DMS114 treated with DMSO at 0.1 percent for 48 hours (cell line): Measurements from ENCODE around the gene NDFIP2.
"Not testable (repeated sequence)": the region's sequence is repeated elsewhere in the genome, so short reads cannot be mapped to it uniquely, and the experiment has no call there.

Experiments used
- DNase-seq: peaks from one replicate; lab custom pipeline; 2025; ENCODE audit not compliant: unreplicated experiment; lab: John Stamatoyannopoulos, UW

The NDFIP2 gene

DNA sequence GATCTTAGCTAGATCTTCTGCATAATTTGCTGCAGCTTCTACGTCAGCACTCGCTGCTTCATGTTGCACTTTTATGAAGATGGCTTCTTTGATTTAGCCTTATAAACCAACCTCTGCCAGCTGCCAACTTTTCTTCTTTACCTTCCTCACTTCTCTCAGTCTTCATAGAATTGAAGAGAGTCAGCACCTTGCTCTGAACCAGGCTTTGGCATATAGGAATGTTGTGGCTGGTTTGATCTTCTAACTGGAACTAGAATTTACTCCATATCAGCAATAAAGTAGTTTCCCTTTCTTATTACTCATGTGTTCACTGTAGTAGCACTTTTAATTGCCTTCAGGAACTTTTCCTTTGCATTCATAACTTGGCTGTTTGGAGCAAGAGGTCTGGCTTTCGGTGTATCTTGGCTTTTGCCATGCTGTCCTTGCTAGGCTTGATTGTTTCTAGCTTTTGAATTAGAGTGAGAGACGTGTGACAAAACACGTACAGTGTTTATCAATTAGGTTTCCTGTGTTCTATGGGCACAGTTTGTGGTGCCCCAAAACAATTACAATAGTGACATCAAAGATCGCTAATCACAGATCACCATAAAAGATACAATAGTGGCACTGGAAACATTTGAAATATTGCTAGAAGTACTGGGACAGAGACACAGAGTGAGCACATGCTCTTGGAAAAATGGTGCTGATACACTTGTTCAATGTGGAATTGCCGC, 50.7 kb downstream of the NDFIP2 start:
- DNase-seq = no peak

DNA sequence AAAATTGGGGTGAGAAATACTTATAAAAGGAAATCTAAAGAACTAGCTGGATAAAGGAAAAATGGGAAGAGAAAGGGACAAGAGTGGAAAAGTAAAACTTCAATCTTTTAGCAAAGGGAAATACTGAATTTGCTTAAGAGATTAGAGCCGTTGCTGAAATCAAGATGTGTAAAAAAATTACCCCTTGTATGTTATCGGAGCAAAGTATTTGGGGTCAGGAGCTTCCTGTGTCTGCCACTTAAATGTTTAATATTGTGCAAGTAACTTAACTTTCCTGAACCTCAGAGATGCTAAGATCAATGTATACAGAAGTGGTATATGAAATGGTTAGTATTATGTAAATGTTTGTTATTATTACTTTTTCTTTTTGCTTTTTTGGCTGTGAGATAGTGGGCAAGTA, 51.6 kb downstream of the NDFIP2 start:
- DNase-seq = no peak

DNA sequence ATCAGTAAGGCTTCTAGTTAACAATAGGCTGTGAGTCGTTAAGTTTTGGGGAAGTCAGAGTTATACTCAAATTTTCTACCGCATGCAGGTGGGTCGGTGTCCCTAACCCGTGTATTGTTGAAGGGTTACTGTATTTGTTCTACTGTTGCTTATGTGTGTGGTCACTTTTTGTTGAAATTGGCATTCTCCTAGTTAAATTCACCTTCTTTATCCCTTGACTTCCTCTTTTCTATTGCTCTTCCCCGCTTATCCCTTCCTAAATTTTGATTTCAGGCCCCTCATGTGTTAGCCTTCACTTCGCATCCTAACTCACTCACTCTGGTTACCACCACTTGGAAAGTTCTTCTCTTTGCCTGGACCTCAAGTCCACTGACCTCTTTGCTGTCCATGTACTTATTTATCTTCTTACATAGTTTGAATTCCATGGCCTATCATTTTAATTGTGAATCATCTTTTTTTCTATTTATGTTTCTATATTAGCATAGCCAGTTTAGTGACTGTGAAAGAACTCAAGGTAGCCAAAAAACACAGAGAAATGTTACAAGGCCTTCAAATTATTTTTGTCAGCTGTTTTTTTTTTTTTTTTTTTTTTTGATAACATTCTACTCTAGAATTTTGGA, 52.9 kb downstream of the NDFIP2 start:
- DNase-seq = no peak

DNA sequence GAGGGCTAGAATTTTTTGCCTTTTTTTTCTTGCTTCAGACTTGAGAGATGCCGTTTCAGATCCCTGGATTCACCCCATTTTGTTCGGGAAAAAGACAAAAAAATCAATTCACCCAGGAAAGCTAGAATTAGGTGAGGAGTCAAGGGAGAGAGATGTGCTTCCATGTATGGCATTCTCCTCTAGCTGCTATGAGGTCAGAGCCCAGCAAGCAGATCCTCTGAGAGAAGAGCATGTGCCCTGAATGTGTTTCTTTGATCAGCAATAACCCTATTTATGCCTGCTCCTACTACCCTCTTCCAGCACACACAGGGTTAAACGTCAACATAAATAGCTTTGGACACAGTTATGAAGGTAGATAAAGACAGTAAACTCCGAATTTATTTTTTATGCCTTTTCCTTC, 53.6 kb downstream of the NDFIP2 start:
- no peak for DNase-seq

DNA sequence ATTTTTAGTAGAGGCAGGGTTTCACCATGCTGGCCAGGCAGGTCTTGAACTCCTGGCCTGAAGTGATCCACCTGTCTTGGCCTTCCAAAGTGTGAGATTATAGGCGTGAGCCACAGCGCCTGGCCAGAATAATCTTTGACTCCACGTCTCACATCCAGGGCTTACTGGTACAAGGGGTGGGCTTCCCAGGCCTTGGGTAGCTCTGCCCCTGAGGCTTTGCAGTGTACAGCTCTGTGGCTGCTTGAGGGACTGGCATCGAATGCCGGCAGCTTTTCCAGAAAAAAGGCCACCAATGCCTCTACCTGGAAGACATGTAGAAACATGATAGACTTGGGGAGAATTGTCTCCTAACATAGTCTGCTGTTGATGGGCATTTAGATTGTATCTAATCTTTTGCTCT, 57.8 kb downstream of the NDFIP2 start:
- DNase-seq = no peak

DNA sequence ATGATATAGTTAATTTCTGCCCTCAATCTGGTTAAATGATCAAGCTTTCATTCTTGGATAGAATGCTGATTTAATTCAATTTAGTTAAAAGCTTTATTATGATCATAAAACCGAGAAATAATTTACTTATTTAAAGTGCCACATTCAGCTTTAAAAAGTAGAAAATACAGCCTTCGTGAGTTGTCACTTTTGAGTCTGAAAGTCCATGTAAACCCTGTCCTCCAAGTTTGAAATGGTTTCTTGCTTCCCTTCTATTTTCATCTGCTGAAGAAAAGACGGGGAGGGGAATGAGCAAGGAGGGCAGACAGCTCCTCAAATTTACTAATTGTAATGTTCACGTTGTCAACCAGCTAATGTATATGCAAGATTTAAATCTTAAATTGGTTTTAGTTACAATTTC, 59.5 kb downstream of the NDFIP2 start:
- no peak for DNase-seq

DNA sequence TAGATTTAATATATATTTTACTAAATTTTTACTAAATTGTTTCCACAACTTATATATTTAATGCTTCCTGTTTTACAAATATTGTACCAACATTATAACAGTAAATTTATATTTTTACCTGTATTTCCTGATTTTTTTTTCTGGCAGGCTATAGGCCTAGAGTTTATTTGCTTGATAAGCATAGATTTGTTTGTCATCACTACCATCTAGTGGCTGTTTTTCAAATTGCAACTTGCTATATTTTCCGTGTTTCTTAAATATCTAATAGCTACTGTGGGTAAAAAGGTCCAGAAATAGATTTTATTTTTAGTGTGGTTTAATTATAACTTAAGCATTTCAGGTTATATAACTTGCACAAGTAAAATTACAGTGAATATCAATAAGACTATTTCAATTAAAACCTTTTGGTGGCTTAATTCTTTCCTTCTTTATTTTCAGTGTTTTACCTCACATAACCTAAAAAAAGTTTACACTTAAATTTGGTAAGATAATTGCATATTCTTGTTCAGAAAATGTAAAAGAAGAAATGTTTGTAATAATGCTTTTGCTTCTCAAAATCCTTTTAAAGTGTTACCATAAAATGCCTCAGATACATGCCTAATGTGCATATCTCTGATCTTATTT, 60.6 kb downstream of the NDFIP2 start:
- DNase-seq = peak; percentile 46

DNA sequence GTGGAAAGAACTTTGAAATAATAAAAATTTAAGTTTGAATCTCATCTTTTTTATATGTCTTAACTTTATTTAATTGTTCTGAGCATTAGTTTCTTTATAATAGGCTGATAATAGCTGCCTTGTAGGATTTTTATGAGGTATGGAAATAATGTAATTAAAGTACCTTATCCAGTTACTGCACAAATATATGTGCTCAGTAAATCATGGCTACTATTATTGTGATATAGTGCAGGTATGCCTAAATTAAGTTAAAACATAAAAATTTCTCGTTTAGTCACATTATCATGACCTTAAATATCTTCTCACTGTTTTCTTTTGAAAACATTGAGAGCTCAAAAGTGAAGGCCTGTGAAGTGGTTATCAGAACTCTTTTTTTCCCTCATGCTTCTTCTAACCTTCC, 62.9 kb downstream of the NDFIP2 start:
- no peak for DNase-seq

DNA sequence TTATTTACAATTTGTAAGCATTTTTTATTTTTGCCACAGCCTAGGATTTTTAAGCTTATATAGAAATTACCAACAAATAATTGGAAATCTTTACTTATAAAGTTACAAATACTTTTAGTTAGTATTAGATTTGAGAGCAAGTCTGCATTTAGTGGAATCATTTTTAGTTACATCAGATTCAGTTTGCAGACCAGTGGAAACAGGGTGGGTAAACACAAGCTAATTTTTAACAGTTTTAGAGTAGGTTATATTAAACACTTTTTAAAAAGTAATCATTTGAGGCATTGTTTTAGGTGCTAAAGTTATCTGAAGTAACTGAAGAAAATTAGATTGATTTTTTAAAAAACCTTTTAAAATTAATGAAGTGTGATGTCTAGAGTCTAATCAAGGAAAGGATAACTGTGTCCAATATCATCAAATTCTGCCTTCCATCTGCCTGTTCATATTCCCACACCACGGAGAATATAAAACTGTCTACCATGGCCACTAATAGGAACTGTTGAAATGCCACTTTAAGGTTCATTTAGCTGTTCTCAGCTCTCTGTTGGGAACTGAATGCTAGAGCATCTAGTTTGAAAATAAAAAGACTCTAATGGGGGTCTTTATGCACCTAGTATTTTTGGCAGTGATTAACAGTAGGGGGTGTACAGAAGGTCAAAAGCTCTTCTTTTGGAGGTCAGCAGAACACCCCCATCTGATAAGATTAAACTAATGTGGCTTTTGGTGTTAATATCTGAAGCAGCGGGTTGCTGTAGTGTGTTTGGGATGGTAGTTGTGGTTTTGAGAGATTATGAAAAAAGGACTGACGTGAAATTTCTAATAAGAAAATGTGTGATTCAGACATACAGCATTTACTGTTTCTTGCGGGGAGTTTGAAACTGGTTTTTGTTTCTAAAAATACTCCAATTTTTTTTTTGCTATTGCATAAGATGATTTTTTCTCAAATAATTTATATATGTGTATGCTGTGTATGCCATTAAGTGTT, 66.5 kb downstream of the NDFIP2 start:
- DNase-seq = no peak

DNA sequence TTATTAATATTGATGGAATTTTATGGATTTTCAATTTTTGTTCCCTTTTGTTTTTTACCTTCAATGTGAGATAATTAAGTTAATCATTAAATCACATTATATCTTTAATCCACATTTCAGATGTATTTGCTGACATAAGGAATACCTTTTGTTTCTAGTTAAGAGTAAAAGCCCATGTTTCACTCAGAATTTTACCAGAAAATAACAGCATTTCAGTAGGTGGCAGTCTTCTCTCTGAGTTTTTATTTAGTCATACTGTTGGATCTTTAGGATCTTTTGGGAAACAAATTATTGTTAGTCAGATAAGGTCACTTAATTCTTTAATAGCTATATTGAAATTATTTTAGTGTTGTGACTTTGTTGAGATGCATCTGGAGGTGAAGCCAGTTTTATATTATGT, 67.9 kb downstream of the NDFIP2 start:
- DNase-seq = no peak

DNA sequence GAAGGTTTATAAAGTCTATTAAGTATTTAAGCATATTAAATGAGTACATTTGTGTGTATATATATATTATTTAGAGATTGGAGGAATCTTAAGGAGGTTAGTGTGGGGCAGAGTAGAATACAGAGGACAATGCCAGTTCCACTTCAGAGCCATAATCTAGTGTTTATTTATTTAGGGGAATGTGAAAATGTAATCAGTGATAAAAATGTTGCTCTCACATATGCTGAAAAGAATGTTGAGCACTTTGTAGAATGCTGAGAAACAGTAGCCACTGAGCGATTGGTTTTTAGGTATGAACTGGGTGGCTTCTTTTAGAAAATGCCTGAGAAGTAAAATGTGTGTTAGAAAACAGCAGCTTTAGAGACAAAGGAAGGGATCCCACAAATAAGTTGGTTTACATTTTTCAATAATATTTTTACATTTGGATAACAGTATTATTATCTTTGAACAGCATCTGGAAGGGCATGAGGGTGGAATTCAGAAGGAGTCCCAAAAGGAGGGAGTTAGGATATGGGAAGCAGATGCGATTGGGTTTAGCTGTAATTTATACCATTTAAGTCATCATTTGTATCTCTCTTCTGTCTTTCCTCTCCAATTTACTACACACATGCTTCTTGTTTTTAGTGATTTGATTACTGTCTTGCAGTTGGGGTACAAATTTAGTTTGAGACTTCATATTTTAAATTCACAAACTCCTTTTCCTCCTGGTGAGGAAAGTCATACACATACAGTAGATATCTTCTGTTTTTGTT, 68.6 kb downstream of the NDFIP2 start:
- no peak for DNase-seq

DNA sequence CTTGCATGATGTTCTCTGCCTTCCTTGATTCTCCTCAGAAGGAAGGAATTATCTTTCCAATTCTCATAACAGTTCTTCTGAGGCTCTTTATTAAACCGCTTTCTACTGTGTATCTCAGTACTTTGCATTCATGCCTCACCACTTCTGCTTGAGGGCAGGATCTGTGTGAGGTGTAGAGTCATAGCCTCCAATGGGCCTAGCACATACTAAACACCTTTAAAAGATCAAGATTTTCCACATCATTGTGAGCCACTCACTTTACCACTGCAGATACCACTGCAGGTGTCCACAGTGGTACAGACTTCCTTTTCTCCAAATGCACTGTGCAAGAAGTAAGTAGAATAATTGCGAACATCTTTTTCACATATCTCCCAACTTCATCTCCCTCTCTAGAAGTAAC, 76.7 kb downstream of the NDFIP2 start:
- DNase-seq = no peak

DNA sequence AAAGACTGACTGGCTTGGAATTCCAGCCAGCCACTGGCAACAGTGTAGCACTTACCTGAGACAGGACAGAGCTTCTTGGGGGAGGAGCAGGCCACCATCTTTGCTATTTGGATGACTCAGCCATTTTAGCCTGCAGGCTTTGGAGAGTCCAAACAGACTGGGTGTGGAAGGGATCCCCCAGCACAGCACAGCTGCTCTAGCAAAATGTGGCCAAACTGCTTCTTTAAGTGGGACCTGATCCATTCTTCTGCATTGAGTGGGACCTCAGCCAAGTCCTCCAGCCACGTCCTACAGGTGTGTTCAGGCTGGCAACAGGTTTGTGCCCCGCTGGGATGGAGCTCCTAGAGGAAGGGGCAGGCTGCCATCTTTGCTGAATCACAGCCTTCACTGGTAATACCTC, 80.0 kb downstream of the NDFIP2 start:
- DNase-seq = no peak

DNA sequence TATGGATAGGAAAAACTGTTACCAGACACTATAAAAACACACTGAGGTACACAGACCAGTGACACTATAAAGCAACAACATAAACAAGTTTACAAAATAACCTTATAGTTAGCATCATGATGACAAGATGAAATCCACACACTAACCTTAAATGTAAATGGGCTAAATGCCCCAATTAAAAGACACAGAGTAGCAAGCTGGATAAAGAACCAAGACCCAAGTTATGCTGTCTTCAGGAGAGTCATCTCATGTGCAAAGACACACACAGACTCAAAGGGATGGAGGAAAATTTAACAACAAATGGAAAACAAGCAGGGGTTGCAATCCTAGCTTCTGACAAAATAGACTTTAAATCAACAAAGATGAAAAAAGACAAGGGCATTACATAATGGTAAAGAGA, 81.6 kb downstream of the NDFIP2 start:
- no peak for DNase-seq

DNA sequence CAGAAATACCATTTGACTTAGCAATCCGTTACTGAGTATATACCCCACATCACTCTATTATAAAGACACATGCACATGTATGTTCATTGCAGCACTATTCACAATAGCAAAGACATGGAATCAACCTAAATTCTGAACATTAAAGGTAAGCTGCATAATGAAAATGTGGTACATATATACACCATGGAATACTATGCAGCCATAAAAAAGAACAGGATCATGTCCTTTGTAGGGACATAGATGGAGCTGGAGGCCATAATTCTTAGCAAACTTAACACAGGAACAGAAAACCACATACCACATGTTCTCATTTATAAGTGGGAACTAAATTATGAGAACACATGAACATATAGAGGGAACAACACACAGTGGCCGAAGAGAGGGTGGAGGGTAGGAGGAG, 85.2 kb downstream of the NDFIP2 start:
- no peak for DNase-seq

DNA sequence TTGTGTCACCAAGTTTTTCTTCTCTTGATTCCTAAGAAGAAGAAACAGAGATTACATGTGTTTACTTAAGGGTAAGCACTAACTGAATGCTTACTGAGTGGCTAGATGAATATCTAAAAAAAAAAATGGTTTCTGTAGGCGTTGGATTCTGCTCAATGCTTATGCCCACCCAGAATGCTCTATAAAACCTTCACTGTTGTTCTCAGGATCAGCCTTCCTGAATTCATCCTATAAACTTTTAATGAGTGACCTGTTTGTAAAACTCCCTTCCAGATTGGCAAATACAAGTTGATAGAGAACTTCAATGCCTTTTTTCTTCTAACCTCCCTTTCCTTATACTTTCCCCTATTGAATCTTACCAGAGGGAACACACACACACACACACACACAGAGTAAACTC, 90.2 kb downstream of the NDFIP2 start:
- no peak for DNase-seq

DNA sequence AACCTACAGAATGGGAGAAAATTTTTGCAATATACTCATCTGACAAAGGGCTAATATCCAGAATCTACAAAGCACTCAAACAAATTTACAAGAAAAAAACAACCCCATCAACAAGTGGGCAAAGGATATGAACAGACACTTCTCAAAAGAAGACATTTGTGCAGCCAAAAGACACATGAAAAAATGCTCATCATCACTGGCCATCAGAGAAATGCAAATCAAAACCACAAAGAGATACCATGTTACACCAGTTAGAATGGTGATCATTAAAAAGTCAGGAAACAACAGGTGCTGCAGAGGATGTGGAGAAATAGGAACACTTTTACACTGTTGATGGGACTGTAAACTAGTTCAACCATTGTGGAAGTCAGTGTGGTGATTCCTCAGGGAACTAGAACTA, 92.9 kb downstream of the NDFIP2 start:
- DNase-seq = not testable (repeated sequence)

DNA sequence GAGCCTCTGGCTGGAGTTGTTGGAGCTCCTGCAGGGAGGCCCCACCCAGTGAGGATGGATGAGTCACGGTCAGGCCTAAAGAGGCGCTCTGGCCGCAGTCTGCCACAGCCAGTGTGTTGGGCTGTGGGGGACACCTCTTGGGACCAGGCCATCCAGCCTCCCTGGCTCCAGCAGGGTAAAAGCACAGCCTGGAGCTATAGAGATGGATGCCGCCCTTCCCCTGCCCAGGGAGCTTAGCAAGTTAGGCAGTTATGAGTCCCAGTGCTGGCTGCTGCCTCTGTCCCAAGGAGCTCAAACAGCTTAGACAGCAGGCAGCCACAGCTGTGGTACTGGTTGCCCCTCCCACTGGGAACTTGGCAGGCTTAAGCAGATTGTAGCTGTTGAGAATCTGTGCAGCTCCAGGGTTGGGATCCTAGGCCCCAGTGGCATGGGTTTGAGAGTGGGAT, 100.9 kb downstream of the NDFIP2 start:
- DNase-seq = no peak

DNA sequence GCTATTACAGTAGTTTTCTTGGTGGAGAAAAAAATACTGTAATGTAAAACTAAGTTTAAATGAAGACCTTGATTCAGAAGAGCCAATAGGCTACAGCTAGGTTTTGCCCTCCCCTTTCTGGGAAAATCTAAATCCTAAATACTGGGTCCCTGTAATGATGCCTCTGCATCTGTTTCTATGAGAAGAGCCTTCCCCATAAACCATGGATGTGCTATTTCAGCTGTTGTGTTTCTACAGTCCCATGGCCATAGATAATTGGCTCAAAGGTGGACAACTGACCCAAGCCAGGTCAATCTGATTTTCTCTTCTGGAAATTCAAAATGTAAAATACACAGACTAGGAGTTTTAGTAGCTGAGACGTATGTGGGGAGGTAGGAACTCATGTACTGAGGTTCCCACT, 101.9 kb downstream of the NDFIP2 start:
- DNase-seq = no peak

DNA sequence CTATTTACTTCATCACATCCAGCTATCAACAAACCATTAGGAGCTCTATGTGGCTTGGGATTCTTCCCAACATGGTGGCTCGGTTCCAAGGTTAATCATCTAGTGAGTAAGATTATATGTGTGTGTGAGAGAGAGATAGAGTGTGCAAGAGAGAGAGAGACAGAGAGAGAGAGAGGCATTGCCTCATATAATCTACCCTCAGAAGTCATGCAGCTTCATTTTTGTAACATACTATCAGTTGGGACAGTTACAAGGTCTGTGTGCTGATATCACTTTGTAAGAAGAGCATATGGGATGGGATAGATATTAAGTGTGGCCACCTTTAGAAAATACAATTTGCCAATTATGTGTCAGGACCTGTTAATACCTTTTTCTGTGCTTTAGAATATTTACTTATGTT, 104.1 kb downstream of the NDFIP2 start:
- DNase-seq = no peak
